ENCODE measurements around the gene GPRC5C.

DNA sequence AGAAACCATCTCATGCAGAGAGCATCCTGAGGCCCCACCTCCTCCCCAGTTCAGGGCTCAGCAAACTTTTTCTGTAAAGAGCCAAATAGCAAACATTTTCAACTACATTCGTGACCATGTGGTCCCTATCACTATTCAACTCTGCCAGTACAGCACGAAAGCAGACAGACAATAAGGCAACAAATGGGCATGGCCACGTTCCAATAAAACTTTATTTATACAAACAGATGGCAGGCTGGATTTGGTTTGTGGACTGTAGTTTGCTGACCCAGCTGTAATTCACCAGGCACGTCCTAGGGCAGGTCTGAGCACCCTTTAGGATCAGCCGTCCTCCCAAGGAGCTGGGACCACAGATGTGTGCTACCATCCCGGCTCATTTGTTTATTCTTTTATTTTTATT is 27.1 kb upstream of the GPRC5C start:
- TF ChIP-seq NFIC (IDR thresholded peaks at IDR 0.05) (no peak), TAF1 (IDR thresholded peaks at IDR 0.05; ENCODE audit: low read depth) (no peak), RAD21 (IDR thresholded peaks at IDR 0.05; ENCODE audit: low read depth) (no peak), TEAD4 (IDR thresholded peaks at IDR 0.05) (no peak), MAX (IDR thresholded peaks at IDR 0.05) (no peak), YY1 (IDR thresholded peaks at IDR 0.05; ENCODE audit: low read depth) (no peak), CEBPB (IDR thresholded peaks at IDR 0.05) (no peak), EP300 (IDR thresholded peaks at IDR 0.05; ENCODE audit: borderline replicate concordance) (no peak), TCF12 (IDR thresholded peaks at IDR 0.05; ENCODE audit: low read depth) (no peak), FOXM1 (IDR thresholded peaks at IDR 0.05; ENCODE audit: borderline replicate concordance, low read depth) (no peak)
- TF ChIP-seq, protein P1, sequence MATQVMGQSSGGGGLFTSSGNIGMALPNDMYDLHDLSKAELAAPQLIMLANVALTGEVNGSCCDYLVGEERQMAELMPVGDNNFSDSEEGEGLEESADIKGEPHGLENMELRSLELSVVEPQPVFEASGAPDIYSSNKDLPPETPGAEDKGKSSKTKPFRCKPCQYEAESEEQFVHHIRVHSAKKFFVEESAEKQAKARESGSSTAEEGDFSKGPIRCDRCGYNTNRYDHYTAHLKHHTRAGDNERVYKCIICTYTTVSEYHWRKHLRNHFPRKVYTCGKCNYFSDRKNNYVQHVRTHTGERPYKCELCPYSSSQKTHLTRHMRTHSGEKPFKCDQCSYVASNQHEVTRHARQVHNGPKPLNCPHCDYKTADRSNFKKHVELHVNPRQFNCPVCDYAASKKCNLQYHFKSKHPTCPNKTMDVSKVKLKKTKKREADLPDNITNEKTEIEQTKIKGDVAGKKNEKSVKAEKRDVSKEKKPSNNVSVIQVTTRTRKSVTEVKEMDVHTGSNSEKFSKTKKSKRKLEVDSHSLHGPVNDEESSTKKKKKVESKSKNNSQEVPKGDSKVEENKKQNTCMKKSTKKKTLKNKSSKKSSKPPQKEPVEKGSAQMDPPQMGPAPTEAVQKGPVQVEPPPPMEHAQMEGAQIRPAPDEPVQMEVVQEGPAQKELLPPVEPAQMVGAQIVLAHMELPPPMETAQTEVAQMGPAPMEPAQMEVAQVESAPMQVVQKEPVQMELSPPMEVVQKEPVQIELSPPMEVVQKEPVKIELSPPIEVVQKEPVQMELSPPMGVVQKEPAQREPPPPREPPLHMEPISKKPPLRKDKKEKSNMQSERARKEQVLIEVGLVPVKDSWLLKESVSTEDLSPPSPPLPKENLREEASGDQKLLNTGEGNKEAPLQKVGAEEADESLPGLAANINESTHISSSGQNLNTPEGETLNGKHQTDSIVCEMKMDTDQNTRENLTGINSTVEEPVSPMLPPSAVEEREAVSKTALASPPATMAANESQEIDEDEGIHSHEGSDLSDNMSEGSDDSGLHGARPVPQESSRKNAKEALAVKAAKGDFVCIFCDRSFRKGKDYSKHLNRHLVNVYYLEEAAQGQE (IDR thresholded peaks at IDR 0.05; ENCODE audit: low read depth): no peak

Measured in Ishikawa (cell line).